GM12892 (cell line): Measurements from ENCODE around the gene HELB.
"Not testable (repeated sequence)": the region's sequence is repeated elsewhere in the genome, so short reads cannot be mapped to it uniquely, and the experiment has no call there.

ENCODE experiments used
- DNase-seq: peaks from one replicate; pipeline ENCODE4 v3.0.0; 2011; ENCODE audit not compliant: insufficient read length
- FAIRE-seq: peaks from 2 replicates; lab custom pipeline; 2011; peaks lifted over from hg19 to GRCh38; lab: Jason Lieb, UNC
- POLR2A ChIP-seq: IDR thresholded peaks from 2 replicates; pipeline ENCODE4 v1.6.1; 2011; ENCODE audit warnings: low read depth, low read length, control low read depth
- POLR2AphosphoS5 ChIP-seq: IDR thresholded peaks from 2 replicates; pipeline ENCODE4 v1.6.1; 2011; ENCODE audit warnings: low read depth, low read length, control low read depth
- TAF1 ChIP-seq: IDR thresholded peaks from 2 replicates; pipeline ENCODE4 v1.6.1; 2011; ENCODE audit warnings: low read depth, mild to moderate bottlenecking, control low read depth, low read length, borderline replicate concordance

HELB gene

GRCh38 chr12:66303316-66303804 lies 1.1 kb downstream of the HELB start:
- peak; percentile 65 for FAIRE-seq
- not testable (repeated sequence) for DNase-seq
- TF ChIP-seq POLR2A, result peak; percentile 24; the same call in 1 of the 2 replicates

- FAIRE-seq, result peak; percentile 57
- TF ChIP-seq POLR2AphosphoS5, result no peak
- no peak for TF ChIP-seq POLR2A
- no peak for DNase-seq
These were observed 2.1 kb downstream of the HELB start for GRCh38 chr12:66304296-66304900.

- TF ChIP-seq TAF1 (no peak), POLR2A (no peak), POLR2AphosphoS5 (no peak)
- no peak for FAIRE-seq
- DNase-seq, result no peak
These were observed 7.3 kb downstream of the HELB start for GRCh38 chr12:66309606-66310005.

- FAIRE-seq, result peak; percentile 17
- no peak for TF ChIP-seq POLR2AphosphoS5
- TF ChIP-seq POLR2A, result no peak
- TF ChIP-seq TAF1, result no peak
- no peak for DNase-seq
These were observed 9.9 kb downstream of the HELB start for GRCh38 chr12:66312189-66312588.

- no peak for FAIRE-seq
- TF ChIP-seq TAF1, result no peak
- TF ChIP-seq POLR2AphosphoS5, result no peak
- TF ChIP-seq POLR2A, result no peak
These were observed 12.0 kb downstream of the HELB start for GRCh38 chr12:66314278-66314677.

GRCh38 chr12:66319266-66319954 lies 17.1 kb downstream of the HELB start:
- TF ChIP-seq POLR2AphosphoS5 (no peak), TAF1 (no peak), POLR2A (no peak)
- peak; percentile 76 for FAIRE-seq
- DNase-seq, result no peak

More at GRCh38 chr12:66314278-66314677, 12.0 kb downstream of the HELB start:
- no peak for DNase-seq

- FAIRE-seq, result no peak
- TF ChIP-seq POLR2AphosphoS5, result no peak
- TF ChIP-seq TAF1, result no peak
- DNase-seq, result no peak
These were observed 18.7 kb downstream of the HELB start for GRCh38 chr12:66320996-66321395.

GRCh38 chr12:66321435-66321834 lies 19.1 kb downstream of the HELB start:
- FAIRE-seq (no peak), DNase-seq (no peak)
- TF ChIP-seq POLR2AphosphoS5, result no peak
- no peak for TF ChIP-seq POLR2A
- TF ChIP-seq TAF1, result no peak

GRCh38 chr12:66323017-66323416 lies 20.7 kb downstream of the HELB start:
- FAIRE-seq (no peak), DNase-seq (no peak)
- TF ChIP-seq TAF1, result no peak
- no peak for TF ChIP-seq POLR2AphosphoS5
- TF ChIP-seq POLR2A, result no peak

GRCh38 chr12:66329941-66330340 lies 27.6 kb downstream of the HELB start:
- DNase-seq, result no peak
- no peak for FAIRE-seq
- TF ChIP-seq POLR2A (no peak), POLR2AphosphoS5 (no peak), TAF1 (no peak)

- DNase-seq, result no peak
- FAIRE-seq, result peak; percentile 24
- TF ChIP-seq POLR2AphosphoS5 (no peak), POLR2A (no peak), TAF1 (no peak)
These were observed 28.7 kb downstream of the HELB start for GRCh38 chr12:66331016-66331415.

- DNase-seq, result no peak
- FAIRE-seq, result no peak
- TF ChIP-seq POLR2AphosphoS5, result no peak
- TF ChIP-seq POLR2A, result no peak
- no peak for TF ChIP-seq TAF1
These were observed 29.5 kb downstream of the HELB start for GRCh38 chr12:66331814-66332213.

- DNase-seq (no peak), FAIRE-seq (no peak)
- TF ChIP-seq POLR2AphosphoS5 (no peak), TAF1 (no peak), POLR2A (no peak)
These were observed 33.5 kb downstream of the HELB start for GRCh38 chr12:66335746-66336145.
